HCT116 (cell line): ENCODE measurements around the gene IMPA2.
A peak's percentile ranks its signal among the peaks of the same experiment; 100 is the strongest.

Experiments
- CTCF ChIP-seq, 3 experiments: fragments of 200-600 bp in 1 of 3; sonication (generic) in 1 of 3; IDR thresholded peaks in 2 of 3; conservative IDR thresholded peaks in 1 of 3; 2 replicates each; pipeline ENCODE4 v1.5.1; 2012 to 2017; ENCODE audit warnings: low read depth in 2 of 3, low read length in 2 of 3, antibody characterized with exemption in 1 of 3, borderline replicate concordance in 1 of 3, control low read depth in 1 of 3, mild to moderate bottlenecking in 1 of 3, mixed read lengths in 1 of 3, mixed run types in 1 of 3, moderate library complexity in 1 of 3; ENCODE audit not compliant: insufficient read depth in 1 of 3
- ELF1 ChIP-seq: IDR thresholded peaks from 2 replicates; pipeline ENCODE4 v1.6.1; 2012; ENCODE audit warnings: low read depth, borderline replicate concordance
- EZH2 ChIP-seq: fragments of 200-600 bp; sonication (generic); IDR thresholded peaks from 2 replicates; pipeline ENCODE4 v1.6.1; 2017; ENCODE audit warnings: antibody characterized with exemption, mixed run types
- EZH2phosphoT487 ChIP-seq: fragments of 200-600 bp; IDR thresholded peaks from 2 replicates; pipeline ENCODE4 v1.6.1; 2018; ENCODE audit warnings: antibody characterized with exemption, borderline replicate concordance
- JUND ChIP-seq: IDR thresholded peaks from 2 replicates; pipeline ENCODE4 v1.6.1; 2012
- MAX ChIP-seq: IDR thresholded peaks from 2 replicates; pipeline ENCODE4 v1.6.1; 2012
- POLR2A ChIP-seq: IDR thresholded peaks from 2 replicates; pipeline ENCODE4 v1.7.0; 2011; ENCODE audit warnings: borderline replicate concordance; ENCODE audit not compliant: insufficient read depth, insufficient read length; ENCODE audit errors: extremely low read depth
- POLR2AphosphoS5 ChIP-seq: IDR thresholded peaks from 2 replicates; pipeline ENCODE4 v1.6.1; 2011; ENCODE audit warnings: mild to moderate bottlenecking, low read depth, low read length, moderate library complexity
- RAD21 ChIP-seq: IDR thresholded peaks from 2 replicates; pipeline ENCODE4 v1.6.1; 2012; ENCODE audit warnings: low read depth, mild to moderate bottlenecking
- SIN3A ChIP-seq: IDR thresholded peaks from 2 replicates; pipeline ENCODE4 v1.6.1; 2012; ENCODE audit warnings: low read depth
- SRF ChIP-seq: IDR thresholded peaks from 2 replicates; pipeline ENCODE4 v1.6.1; 2012; ENCODE audit warnings: low read depth
- TCF7L2 ChIP-seq: IDR thresholded peaks from 2 replicates; pipeline ENCODE4 v1.7.0; 2011; ENCODE audit warnings: borderline replicate concordance, inconsistent platforms; ENCODE audit not compliant: insufficient read depth, insufficient read length; ENCODE audit errors: extremely low read depth
- ZBTB33 ChIP-seq: IDR thresholded peaks from 2 replicates; pipeline ENCODE4 v1.6.1; 2011; ENCODE audit warnings: mild to moderate bottlenecking, low read length, moderate library complexity; ENCODE audit not compliant: insufficient replicate concordance; ENCODE audit errors: extremely low read depth
- TF ChIP-seq, protein P1 (sequence below): IDR thresholded peaks from 2 replicates; pipeline ENCODE4 v1.6.1; 2012; ENCODE audit warnings: low read depth

- TF ChIP-seq CTCF (IDR thresholded peaks at IDR 0.05 in 2 of 3, conservative IDR thresholded peaks at IDR 0.05 in 1 of 3; ENCODE audit: borderline replicate concordance in 1 of 3, insufficient read depth in 1 of 3, low read depth in 2 of 3, low read length in 2 of 3): peak in 1 of 3 experiments; percentile 23; a peak in 1 of 6 replicates
- TF ChIP-seq TCF7L2: no peak
- no peak for TF ChIP-seq POLR2AphosphoS5
- TF ChIP-seq EZH2phosphoT487: no peak
- no peak for TF ChIP-seq POLR2A
- TF ChIP-seq JUND: no peak
- no peak for TF ChIP-seq MAX
- TF ChIP-seq RAD21: no peak
- TF ChIP-seq ZBTB33: no peak
- TF ChIP-seq, protein P1, sequence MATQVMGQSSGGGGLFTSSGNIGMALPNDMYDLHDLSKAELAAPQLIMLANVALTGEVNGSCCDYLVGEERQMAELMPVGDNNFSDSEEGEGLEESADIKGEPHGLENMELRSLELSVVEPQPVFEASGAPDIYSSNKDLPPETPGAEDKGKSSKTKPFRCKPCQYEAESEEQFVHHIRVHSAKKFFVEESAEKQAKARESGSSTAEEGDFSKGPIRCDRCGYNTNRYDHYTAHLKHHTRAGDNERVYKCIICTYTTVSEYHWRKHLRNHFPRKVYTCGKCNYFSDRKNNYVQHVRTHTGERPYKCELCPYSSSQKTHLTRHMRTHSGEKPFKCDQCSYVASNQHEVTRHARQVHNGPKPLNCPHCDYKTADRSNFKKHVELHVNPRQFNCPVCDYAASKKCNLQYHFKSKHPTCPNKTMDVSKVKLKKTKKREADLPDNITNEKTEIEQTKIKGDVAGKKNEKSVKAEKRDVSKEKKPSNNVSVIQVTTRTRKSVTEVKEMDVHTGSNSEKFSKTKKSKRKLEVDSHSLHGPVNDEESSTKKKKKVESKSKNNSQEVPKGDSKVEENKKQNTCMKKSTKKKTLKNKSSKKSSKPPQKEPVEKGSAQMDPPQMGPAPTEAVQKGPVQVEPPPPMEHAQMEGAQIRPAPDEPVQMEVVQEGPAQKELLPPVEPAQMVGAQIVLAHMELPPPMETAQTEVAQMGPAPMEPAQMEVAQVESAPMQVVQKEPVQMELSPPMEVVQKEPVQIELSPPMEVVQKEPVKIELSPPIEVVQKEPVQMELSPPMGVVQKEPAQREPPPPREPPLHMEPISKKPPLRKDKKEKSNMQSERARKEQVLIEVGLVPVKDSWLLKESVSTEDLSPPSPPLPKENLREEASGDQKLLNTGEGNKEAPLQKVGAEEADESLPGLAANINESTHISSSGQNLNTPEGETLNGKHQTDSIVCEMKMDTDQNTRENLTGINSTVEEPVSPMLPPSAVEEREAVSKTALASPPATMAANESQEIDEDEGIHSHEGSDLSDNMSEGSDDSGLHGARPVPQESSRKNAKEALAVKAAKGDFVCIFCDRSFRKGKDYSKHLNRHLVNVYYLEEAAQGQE: no peak
- no peak for TF ChIP-seq EZH2
- no peak for TF ChIP-seq SRF
- no peak for TF ChIP-seq SIN3A
- TF ChIP-seq ELF1: no peak
Observed at GRCh38 chr18:12046751-12047335, 65.5 kb downstream of the IMPA2 start.
